GM12878 (cell line): ENCODE measurements around the gene ZNF486. TPM values are rescaled to one million over a fixed set of nuclear protein-coding genes. Genes with fewer than 3 reads are reported as not detected.
"Not testable (repeated sequence)": the region's sequence is repeated elsewhere in the genome, so short reads cannot be mapped to it uniquely, and the experiment has no call there.

Experiments
- ATAC-seq: fragments of 200-7000 bp; cut with Tn5 transposase; 3 replicates; pipeline ENCODE4 v1.9.1; 2020; ENCODE audit warnings: mild to moderate bottlenecking, moderate library complexity
- BruUV-seq: library from RNA; stranded (reverse); fragments of 400-500 nt; replicated peaks from 2 replicates; lab custom pipeline; 2021; lab: Mats Ljungman, UMichigan
- CTCF ChIA-PET: fragments of 300-600 bp; sonication (Branson Sonifier 250); formaldehyde crosslinking; extraction: SDS; loops from one replicate; lab custom pipeline; 2021; ENCODE audit warnings: inconsistent platforms; lab: Yijun Ruan, JAX
- POLR2A ChIA-PET: fragments of 350-600 bp; formaldehyde crosslinking; extraction: SDS; loops from one replicate; lab custom pipeline; 2021; ENCODE audit warnings: inconsistent platforms; lab: Charles Lee
- RAD21 ChIA-PET: fragments of 300-600 bp; sonication (Branson Sonifier 250); formaldehyde crosslinking; loops from one replicate; lab custom pipeline; 2023; ENCODE audit warnings: antibody characterized with exemption; ENCODE audit not compliant: unreplicated experiment; lab: Charles Lee
- SMC1A ChIA-PET: fragments of 300-600 bp; sonication (Branson Sonifier 250); formaldehyde crosslinking; loops from one replicate; lab custom pipeline; 2023; ENCODE audit not compliant: unreplicated experiment, uncharacterized antibody; lab: Charles Lee
- DNase-seq: peaks from one replicate; pipeline ENCODE4 v3.0.0-alpha.2; 2011; ENCODE audit warnings: low read depth, low spot score
- FAIRE-seq: peaks from 3 replicates; lab custom pipeline; 2011; peaks lifted over from hg19 to GRCh38; lab: Jason Lieb, UNC
- H2AFZ ChIP-seq: 2 replicates; pipeline ENCODE4 v1.6.0; 2011; ENCODE audit warnings: low read depth, low read length, control low read depth; ENCODE audit not compliant: control insufficient read depth
- H3K27ac ChIP-seq: 2 replicates; pipeline ENCODE4 v1.5.1; 2011; ENCODE audit warnings: control low read depth; ENCODE audit not compliant: control insufficient read depth, insufficient read depth
- H3K27me3 ChIP-seq, 2 experiments: replicated peaks in 1 of 2; 2 replicates each; pipeline versions ENCODE4 v1.6.0 to v1.6.1; 2011; ENCODE audit warnings: low read length in 1 of 2; ENCODE audit not compliant: control insufficient read depth in 2 of 2, insufficient read depth in 2 of 2
- H3K36me3 ChIP-seq, 2 experiments: 2 replicates each; pipeline ENCODE4 v1.5.1; 2011; ENCODE audit warnings: low read length in 1 of 2; ENCODE audit not compliant: control insufficient read depth in 2 of 2, insufficient read depth in 2 of 2
- H3K4me1 ChIP-seq: 2 replicates; pipeline ENCODE4 v1.6.1; 2011; ENCODE audit warnings: mild to moderate bottlenecking, low read length, moderate library complexity, mixed read lengths; ENCODE audit not compliant: control insufficient read depth, insufficient read depth
- H3K4me2 ChIP-seq: 2 replicates; pipeline ENCODE4 v1.6.0; 2011; ENCODE audit warnings: control low read depth; ENCODE audit not compliant: control insufficient read depth, insufficient read depth
- H3K4me3 ChIP-seq: fragments of 200-600 bp; sonication (generic); 2 replicates; pipeline ENCODE4 v1.5.1; 2016
- H3K79me2 ChIP-seq: 2 replicates; pipeline ENCODE4 v1.6.0; 2011; ENCODE audit warnings: low read length; ENCODE audit not compliant: control insufficient read depth, insufficient read depth
- H3K9ac ChIP-seq: 2 replicates; pipeline ENCODE4 v1.8.0; 2011; ENCODE audit warnings: low read length, control low read depth, mixed read lengths; ENCODE audit not compliant: control insufficient read depth, insufficient read depth
- H3K9me3 ChIP-seq: replicated peaks from 3 replicates; pipeline ENCODE4 v1.5.1; 2011; ENCODE audit warnings: mild to moderate bottlenecking, low read length; ENCODE audit not compliant: control insufficient read depth, insufficient read depth
- H4K20me1 ChIP-seq: 2 replicates; pipeline ENCODE4 v1.6.0; 2011; ENCODE audit not compliant: control insufficient read depth, insufficient read depth
- BCL11A ChIP-seq: IDR thresholded peaks from 2 replicates; pipeline ENCODE4 v1.6.1; 2011; ENCODE audit warnings: low read depth, low read length
- BRCA1 ChIP-seq: IDR thresholded peaks from 2 replicates; pipeline ENCODE4 v1.6.1; 2011; ENCODE audit warnings: low read depth, low read length, improper control_type of control experiment
- CHD4 ChIP-seq: fragments of 200-600 bp; sonication (generic); IDR thresholded peaks from 2 replicates; pipeline ENCODE4 v1.6.1; 2016; ENCODE audit warnings: mild to moderate bottlenecking
- CTCF ChIP-seq, 3 experiments: IDR thresholded peaks in 2 of 3; conservative IDR thresholded peaks in 1 of 3; 2 replicates each; pipeline ENCODE4 v1.5.1; 2011; ENCODE audit warnings: low read depth in 3 of 3, low read length in 3 of 3, mild to moderate bottlenecking in 3 of 3, control low read depth in 2 of 3, moderate library complexity in 2 of 3, inconsistent platforms in 1 of 3, mixed read lengths in 1 of 3; ENCODE audit not compliant: control insufficient read depth in 2 of 3, insufficient read depth in 1 of 3; ENCODE audit errors: extremely low read depth in 1 of 3
- IRF3 ChIP-seq: fragments of 450-650 bp; IDR thresholded peaks from 2 replicates; pipeline ENCODE4 v1.6.1; 2014; ENCODE audit warnings: mild to moderate bottlenecking
- POLR2AphosphoS5 ChIP-seq: IDR thresholded peaks from 2 replicates; pipeline ENCODE4 v1.6.1; 2011; ENCODE audit warnings: mild to moderate bottlenecking, low read length, inconsistent platforms
- RAD21 ChIP-seq: IDR thresholded peaks from 2 replicates; pipeline ENCODE4 v1.6.1; 2011; ENCODE audit warnings: mild to moderate bottlenecking, low read depth, low read length, moderate library complexity; ENCODE audit not compliant: insufficient read depth
- SMARCA5 ChIP-seq: fragments of 450-650 bp; IDR thresholded peaks from 2 replicates; pipeline ENCODE4 v1.6.1; 2017; ENCODE audit warnings: mild to moderate bottlenecking
- SP1 ChIP-seq: IDR thresholded peaks from one replicate; pipeline ENCODE4 v1.6.1; 2011; ENCODE audit warnings: low read depth, low read length
- YBX1 ChIP-seq: fragments of 450-650 bp; IDR thresholded peaks from 2 replicates; pipeline ENCODE4 v1.6.1; 2016; ENCODE audit warnings: antibody characterized with exemption
- ZBTB11 ChIP-seq: fragments of 450-650 bp; formaldehyde crosslinking; IDR thresholded peaks from 2 replicates; pipeline ENCODE4 v1.5.0; 2022; ENCODE audit warnings: mild to moderate bottlenecking, missing genetic modification characterization
- WGBS: methylation state at CpG from one replicate; pipeline ENCODE4 v1.1.6; 2016; ENCODE audit warnings: low lambda C conversion rate; ENCODE audit not compliant: insufficient replicate concordance, insufficient coverage; ENCODE audit errors: missing lambda C conversion rate; 5-methylcytosine and 5-hydroxymethylcytosine counted together
- in situ Hi-C: fragments of 300-500 bp; cut with MboI; formaldehyde crosslinking; loops from 9 replicates; pipeline ENCODE4 v1.14.3; 2018; ENCODE audit warnings: mixed read lengths
- intact Hi-C: fragments of 100-400 bp; cut with micrococcal nuclease; formaldehyde crosslinking; loops from one replicate; pipeline ENCODE4 v1.14.2; 2022; ENCODE audit not compliant: unreplicated experiment
- polyA plus RNA-seq, 11 experiments: library from polyadenylated mRNA; depleted of rRNA in 4 of 11; unstranded in 6 of 11; stranded (reverse) in 5 of 11; fragments of >200 nt; fragmentation: Nextera tagmentation in 4 of 11; fragmentation: Illumina TruSeq in 1 of 11; extraction: Ambion mirVana in 4 of 11; extraction: Trizol in 1 of 11; gene quantifications; 1 replicate in 1 of 11; 2 replicates in 10 of 11; pipeline versions ENCODE4 v1.2.1 to v1.2.3, GENCODE V29; 2011 to 2016; ENCODE audit warnings: inconsistent platforms in 2 of 11, missing spikeins in 2 of 11, low read depth in 1 of 11
- total RNA-seq, 4 experiments: library from RNA; depleted of rRNA in 3 of 4; stranded (reverse); fragments of >200 nt in 3 of 4; fragmentation: Illumina TruSeq in 1 of 4; extraction: Trizol in 1 of 4; gene quantifications; 2 replicates each; pipeline versions ENCODE4 v1.2.1 to v1.2.3, GENCODE V29; 2013 to 2021

Gene ZNF486
- total and polyA plus RNA-seq, 10 of the 15 experiments (the other 5 are each of a cell fraction or from before 2014, with no cell fraction given), result 0.02 to 1.0 (median 0.09) TPM; not detected in 1

- Histone ChIP-seq H3K79me2 (no peaks in the 10 kb centered on the region), H3K9ac (no peak overlapping the region), H3K27ac (no peak overlapping the region), H3K4me3 (no peak overlapping the region)
- ChIA-PET POLR2A (no interaction called here), RAD21 (interaction anchor here (1.1 to 1.3 kb wide), 2 partner anchors 118 to 121 kb away, joined by 4 to 5 read pairs; no protein-coding TSS in a partner anchor), CTCF (no interaction called here)
- WGBS, result 39% methylated on average over 10 of the region's 10 CpGs
- FAIRE-seq, result no peak
- in situ Hi-C loops, result no loop called here
- TF ChIP-seq RAD21 (peak; percentile 38), SMARCA5 (no peak), BCL11A (no peak), CHD4 (no peak), SP1 (no peak), BRCA1 (no peak), ZBTB11 (CRISPR knock-in tag) (no peak), CTCF (IDR thresholded peaks at IDR 0.05 in 2 of 3, conservative IDR thresholded peaks at IDR 0.05 in 1 of 3; ENCODE audit: control insufficient read depth in 2 of 3, extremely low read depth in 1 of 3, insufficient read depth in 1 of 3, low read depth in 3 of 3, low read length in 3 of 3) (peak in 2 of 3 experiments; percentile 12 to 19; a peak in 2 of 6 replicates), YBX1 (no peak), IRF3 (no peak), POLR2AphosphoS5 (no peak)
- TF ChIP-seq, all 136 proteins: peak for 2
- no peaks in the 10 kb centered on the region for H3K27me3 ChIP-seq
- intact Hi-C loops, result no loop called here
- peaks cover 2% of the 10 kb centered on the region; the same call in 1 of the 3 replicates for H3K9me3 ChIP-seq
- DNase-seq, result no peak
- H3K36me3 ChIP-seq, result no peaks in the 10 kb centered on the region
- H3K4me2 ChIP-seq, result no peak overlapping the region
- H2AFZ ChIP-seq, result no peak overlapping the region
- SMC1A ChIA-PET, result interaction anchor here (0.6 to 1.3 kb wide), 3 partner anchors 43 to 1061 kb away, joined by 3 read pairs; no protein-coding TSS in a partner anchor
- H4K20me1 ChIP-seq, result no peaks in the 10 kb centered on the region
- no TSS peak for BruUV-seq
- ATAC-seq, result no peak
- no peaks in the 10 kb centered on the region for H3K4me1 ChIP-seq
Measured at GRCh38 chr19:20247016-20247683, 80.1 kb downstream of the ZNF486 start.

- in situ Hi-C loops, H3K9me3 ChIP-seq, H3K79me2 ChIP-seq, H3K4me3 ChIP-seq, DNase-seq, intact Hi-C loops, H3K9ac ChIP-seq, BruUV-seq, FAIRE-seq, H4K20me1 ChIP-seq, H3K36me3 ChIP-seq, H3K27ac ChIP-seq, ATAC-seq, H3K4me2 ChIP-seq, H3K4me1 ChIP-seq, CTCF ChIA-PET, H2AFZ ChIP-seq, H3K27me3 ChIP-seq, POLR2A ChIA-PET: not testable (repeated sequence)
- WGBS, result 47% methylated on average over 2 of the region's 2 CpGs
- RAD21 ChIA-PET, result interaction anchor here (1.1 to 1.3 kb wide), 2 partner anchors 117 to 120 kb away, joined by 4 to 5 read pairs; no protein-coding TSS in a partner anchor
- SMC1A ChIA-PET, result interaction anchor here (0.6 to 1.3 kb wide), 2 partner anchors 117 to 120 kb away, joined by 3 read pairs; no protein-coding TSS in a partner anchor
Measured at GRCh38 chr19:20248258-20248657, 81.2 kb downstream of the ZNF486 start.
